Stimulated activated CD8-positive, alpha-beta memory T cell treated with anti-CD3 and anti-CD28 coated beads, Interleukin-15, amount 100 ng/mL, for 4 hours (primary cell): ENCODE results near the gene RPAIN.

Source experiments
- DNase-seq, 2 donors: peaks; one replicate each; pipeline ENCODE4 v3.0.0-alpha.2; 2020; ENCODE audit warnings: low read depth in 2 of 2

The RPAIN gene

GRCh38 chr17:5419959-5420653, at the start of gene RPAIN:
Gene RPAIN, plus strand, starts transcription at chr17:5420182. Its CDS starts 29 bp downstream, at chr17:5420211.
- DNase-seq: peak; percentile 71 to 79

GRCh38 chr17:5370411-5370810, 49.6 kb upstream of the RPAIN start:
- no peak for DNase-seq

GRCh38 chr17:5373112-5373511, 46.9 kb upstream of the RPAIN start:
- no peak for DNase-seq

GRCh38 chr17:5378566-5379207, 41.3 kb upstream of the RPAIN start:
- no peak for DNase-seq

- DNase-seq: no peak
These were observed 40.5 kb upstream of the RPAIN start for GRCh38 chr17:5379351-5380107.

GRCh38 chr17:5380491-5381135, 39.4 kb upstream of the RPAIN start:
- DNase-seq: no peak

- DNase-seq: no peak
These were observed 38.4 kb upstream of the RPAIN start for GRCh38 chr17:5381542-5381941.

- no peak for DNase-seq
These were observed 28.3 kb upstream of the RPAIN start for GRCh38 chr17:5391678-5392077.

GRCh38 chr17:5396612-5397011, 23.4 kb upstream of the RPAIN start:
- DNase-seq: no peak

- no peak for DNase-seq
These were observed 20.2 kb upstream of the RPAIN start for GRCh38 chr17:5399767-5400166.

GRCh38 chr17:5405400-5405799, 14.6 kb upstream of the RPAIN start:
- DNase-seq: no peak

GRCh38 chr17:5408186-5408585, 11.8 kb upstream of the RPAIN start:
- DNase-seq: no peak

GRCh38 chr17:5410594-5411272, 9.2 kb upstream of the RPAIN start:
- DNase-seq: no peak

GRCh38 chr17:5413682-5414081, 6.3 kb upstream of the RPAIN start:
- DNase-seq: no peak

- no peak for DNase-seq
These were observed 3.1 kb upstream of the RPAIN start for GRCh38 chr17:5416901-5417300.

- DNase-seq: peak; percentile 19 to 59
These were observed 1.1 kb upstream of the RPAIN start for GRCh38 chr17:5418858-5419355.

GRCh38 chr17:5419356-5419958, 525 bp upstream of the RPAIN start, which contains the start of gene NUP88:
Gene NUP88, minus strand, starts transcription at chr17:5419662. Its CDS starts 12 bp downstream, at chr17:5419650.
- DNase-seq: peak; percentile 92 to 96

GRCh38 chr17:5422505-5422904, 2.5 kb downstream of the RPAIN start:
- no peak for DNase-seq

- DNase-seq: no peak
These were observed 4.9 kb downstream of the RPAIN start for GRCh38 chr17:5424909-5425308.

GRCh38 chr17:5425826-5426225, 5.8 kb downstream of the RPAIN start:
- no peak for DNase-seq
